Measurements from ENCODE around the gene ZNF30.

Gene ZNF30

GRCh38 chr19:34943861-34944573 is 17.3 kb downstream of the ZNF30 start (continued):
- TF ChIP-seq TSHZ1 (tag by site-specific recombination; IDR thresholded peaks at IDR 0.05; ENCODE audit: borderline replicate concordance) = no peak

GRCh38 chr19:34953092-34953491 is 26.4 kb downstream of the ZNF30 start:
- ChIA-PET POLR2A (no interaction called here), CTCF (interaction anchor here (0.7 to 1.4 kb wide), 2 partner anchors 20 to 282 kb away, joined by 3 to 5 read pairs; no protein-coding TSS in a partner anchor)
- Histone ChIP-seq H3K27ac (ENCODE audit: extremely low read depth, low read depth, low read length) (no peak overlapping the region), H3K36me3 (ENCODE audit: control insufficient read depth in 2 of 2, insufficient read depth in 1 of 2, low read length in 2 of 2) (peaks cover 22 to 26% of the 10 kb centered on the region in 2 experiments), H3K9me3 (ENCODE audit: control insufficient read depth, insufficient read depth, low read depth, low read length) (peaks cover 44% of the 10 kb centered on the region), H3K4me3 (ENCODE audit: low read depth, low read length) (no peak overlapping the region), H3K4me1 (ENCODE audit: control insufficient read depth, insufficient read depth, low read length) (no peaks in the 10 kb centered on the region)
- TF ChIP-seq ZNF449 (tag by site-specific recombination; IDR thresholded peaks at IDR 0.05) (no peak), ZNF280D (tag by site-specific recombination; IDR thresholded peaks at IDR 0.05) (0 out of 2 replicates have a peak, but pooled peaks have one; percentile 38), SETDB1 (IDR thresholded peaks at IDR 0.05; ENCODE audit: insufficient read length, low read length) (peak; percentile 56), ZNF350 (tag by site-specific recombination; IDR thresholded peaks at IDR 0.05) (0 out of 2 replicates have a peak, but pooled peaks have one; percentile 32)

- peaks cover 20% of the 10 kb centered on the region for H3K9me3 ChIP-seq (ENCODE audit: control insufficient read depth, insufficient read depth, low read depth, low read length)
- H3K27ac ChIP-seq (ENCODE audit: extremely low read depth, low read depth, low read length) = no peak overlapping the region
- H3K4me1 ChIP-seq (ENCODE audit: control insufficient read depth, insufficient read depth, low read length) = peaks cover 12% of the 10 kb centered on the region
- ChIA-PET CTCF (interaction anchor here (0.7 to 2.1 kb wide), 3 partner anchors 15 to 456 kb away, joined by 3 to 8 read pairs (median 4); no protein-coding TSS in a partner anchor), POLR2A (interaction anchor here (1.5 kb wide), 1 partner anchor 43 kb away, joined by 4 read pairs; no protein-coding TSS in a partner anchor)
- peaks cover 22 to 65% of the 10 kb centered on the region in 2 experiments for H3K36me3 ChIP-seq (ENCODE audit: control insufficient read depth in 2 of 2, insufficient read depth in 1 of 2, low read length in 2 of 2)
- H3K4me3 ChIP-seq (ENCODE audit: low read depth, low read length) = no peak overlapping the region
- peak; percentile 86 for TF ChIP-seq ZNF18 (tag by site-specific recombination; IDR thresholded peaks at IDR 0.05)
- TF ChIP-seq ZNF239 (tag by site-specific recombination; IDR thresholded peaks at IDR 0.05) = peak; percentile 91; the same call in 1 of the 2 replicates
- peak; percentile 44; the same call in 1 of the 2 replicates for TF ChIP-seq ZNF280D (tag by site-specific recombination; IDR thresholded peaks at IDR 0.05)
- no peak for TF ChIP-seq ZNF362 (tag by site-specific recombination; IDR thresholded peaks at IDR 0.05)
- 0 out of 2 replicates have a peak, but pooled peaks have one; percentile 20 for TF ChIP-seq ZNF626 (tag by site-specific recombination; IDR thresholded peaks at IDR 0.05)
- TF ChIP-seq SETDB1 (IDR thresholded peaks at IDR 0.05; ENCODE audit: insufficient read length, low read length) = peak; percentile 100
- TF ChIP-seq ZNF449 (tag by site-specific recombination; IDR thresholded peaks at IDR 0.05) = no peak
- TF ChIP-seq ZNF112 (tag by site-specific recombination; IDR thresholded peaks at IDR 0.05) = no peak
Measured at GRCh38 chr19:34957830-34958751, 31.4 kb downstream of the ZNF30 start.
